ENCODE measurements around the gene TMEM44. TPM values are rescaled to one million over a fixed set of nuclear protein-coding genes. Genes with fewer than 3 reads are reported as not detected.

Gene TMEM44
- total and polyA plus RNA-seq, 2 donors (not counting 3 experiments of a cell fraction or from before 2014, with no cell fraction given) = 93.8 to 125 TPM

DNA sequence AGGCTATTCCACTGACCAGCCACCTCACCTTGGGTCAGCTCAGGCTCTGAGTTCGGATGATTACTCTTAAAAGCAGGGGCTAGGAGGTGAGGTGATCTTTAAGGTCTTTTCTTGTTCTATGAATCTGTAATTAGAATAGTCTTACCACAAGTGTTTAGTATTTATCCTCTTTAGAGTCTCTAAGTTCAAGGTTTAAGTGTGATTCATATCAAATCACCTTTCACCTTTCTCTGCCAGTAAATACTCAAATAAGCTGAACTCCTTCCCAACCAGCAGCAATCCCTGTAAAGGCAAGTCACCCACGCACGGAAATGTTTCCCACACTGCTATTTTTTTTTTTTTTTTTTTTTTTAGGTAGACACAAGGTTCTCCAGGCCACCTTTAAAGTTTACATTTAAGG is 14.5 kb upstream of the TMEM44 start:
- Histone ChIP-seq H3K9me3 (replicated peaks; ENCODE audit: control insufficient read depth, insufficient read depth, low read length) (no peaks in the 10 kb centered on the region), H3K4me1 (ENCODE audit: control insufficient read depth, extremely low read depth, insufficient read depth, low read length) (no peaks in the 10 kb centered on the region), H3K4me3 (replicated peaks in 1 of 3; ENCODE audit: insufficient read depth in 1 of 3, low read depth in 1 of 3, low read length in 3 of 3) (no peak overlapping the region), H3K4me2 (ENCODE audit: insufficient read depth, low read length) (no peak overlapping the region), H3K27ac (ENCODE audit: insufficient read depth, low read depth, low read length) (no peak overlapping the region), H3K9me1 (replicated peaks; ENCODE audit: control insufficient read depth, extremely low read depth, insufficient read depth, low read length) (no peaks in the 10 kb centered on the region), H3K27me3 (ENCODE audit: control insufficient read depth in 2 of 2, insufficient read depth in 2 of 2, low read length in 2 of 2) (no peaks in the 10 kb centered on the region), H2AFZ (ENCODE audit: low read depth, low read length) (no peak overlapping the region), H3K9ac (replicated peaks; ENCODE audit: extremely low read depth, insufficient read depth, low read length) (no peak overlapping the region), H3K36me3 (ENCODE audit: control insufficient read depth in 2 of 2, extremely low read depth in 1 of 2, insufficient read depth in 2 of 2, low read length in 2 of 2) (peaks cover 20 to 32% of the 10 kb centered on the region in 2 experiments), H4K20me1 (replicated peaks; ENCODE audit: control insufficient read depth, extremely low read depth, insufficient read depth, low read length) (no peaks in the 10 kb centered on the region), H3K79me2 (ENCODE audit: control insufficient read depth, insufficient read depth, low read length) (no peaks in the 10 kb centered on the region)
- BruUV-seq (replicated peaks) = no TSS peak
- DNase-seq (ENCODE audit: low read depth, low spot score) (no peak), FAIRE-seq (no peak)
- intact Hi-C loops (cut with micrococcal nuclease) (no loop called here), dilution Hi-C loops (cut with MboI; ENCODE audit: extremely low pct_ligation_motif_present, low sequenced_read_pairs) (no loop called here)
- POLR2A ChIA-PET = interaction anchor here (0.6 kb wide), 1 partner anchor 10 kb away, joined by 5 read pairs; no protein-coding TSS in a partner anchor
- no peak for TF ChIP-seq EZH2 (IDR thresholded peaks at IDR 0.05; ENCODE audit: borderline replicate concordance, low read depth, low read length, severe bottlenecking)
- no peak for TF ChIP-seq JUN (IDR thresholded peaks at IDR 0.05; ENCODE audit: borderline replicate concordance, insufficient read depth, insufficient read length, low read depth)
- TF ChIP-seq MYC (IDR thresholded peaks at IDR 0.05; ENCODE audit: low read depth, low read length) = no peak
- TF ChIP-seq, protein P1, sequence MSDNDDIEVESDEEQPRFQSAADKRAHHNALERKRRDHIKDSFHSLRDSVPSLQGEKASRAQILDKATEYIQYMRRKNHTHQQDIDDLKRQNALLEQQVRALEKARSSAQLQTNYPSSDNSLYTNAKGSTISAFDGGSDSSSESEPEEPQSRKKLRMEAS (IDR thresholded peaks at IDR 0.05; ENCODE audit: insufficient read depth, insufficient read length) = no peak
- TF ChIP-seq GATA2 (IDR thresholded peaks at IDR 0.05; ENCODE audit: insufficient read depth, insufficient read length, low read depth, low read length) = no peak
- no peak for TF ChIP-seq FOS (IDR thresholded peaks at IDR 0.05; ENCODE audit: borderline replicate concordance, insufficient read depth, low read length)
- TF ChIP-seq POLR2A (IDR thresholded peaks at IDR 0.05; ENCODE audit: low read depth, low read length) = no peak
- TF ChIP-seq POLR2AphosphoS5 (IDR thresholded peaks at IDR 0.05; ENCODE audit: insufficient read depth, low read depth, low read length) = no peak
- TF ChIP-seq, protein P2, sequence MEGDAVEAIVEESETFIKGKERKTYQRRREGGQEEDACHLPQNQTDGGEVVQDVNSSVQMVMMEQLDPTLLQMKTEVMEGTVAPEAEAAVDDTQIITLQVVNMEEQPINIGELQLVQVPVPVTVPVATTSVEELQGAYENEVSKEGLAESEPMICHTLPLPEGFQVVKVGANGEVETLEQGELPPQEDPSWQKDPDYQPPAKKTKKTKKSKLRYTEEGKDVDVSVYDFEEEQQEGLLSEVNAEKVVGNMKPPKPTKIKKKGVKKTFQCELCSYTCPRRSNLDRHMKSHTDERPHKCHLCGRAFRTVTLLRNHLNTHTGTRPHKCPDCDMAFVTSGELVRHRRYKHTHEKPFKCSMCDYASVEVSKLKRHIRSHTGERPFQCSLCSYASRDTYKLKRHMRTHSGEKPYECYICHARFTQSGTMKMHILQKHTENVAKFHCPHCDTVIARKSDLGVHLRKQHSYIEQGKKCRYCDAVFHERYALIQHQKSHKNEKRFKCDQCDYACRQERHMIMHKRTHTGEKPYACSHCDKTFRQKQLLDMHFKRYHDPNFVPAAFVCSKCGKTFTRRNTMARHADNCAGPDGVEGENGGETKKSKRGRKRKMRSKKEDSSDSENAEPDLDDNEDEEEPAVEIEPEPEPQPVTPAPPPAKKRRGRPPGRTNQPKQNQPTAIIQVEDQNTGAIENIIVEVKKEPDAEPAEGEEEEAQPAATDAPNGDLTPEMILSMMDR (IDR thresholded peaks at IDR 0.05; ENCODE audit: extremely low read depth in 1 of 2, insufficient read depth in 1 of 2, low read depth in 1 of 2, low read length in 2 of 2) = no peak
- CTCF ChIA-PET = interaction anchor here (3.3 kb wide), 1 partner anchor 24 kb away, joined by 15 read pairs; the partner anchor contains the start of gene LSG1
